ENCODE data around the gene CYP4F8. TPM values are rescaled to one million over a fixed set of nuclear protein-coding genes. Genes with fewer than 3 reads are reported as not detected.

The CYP4F8 gene
- polyA plus RNA-seq, 1 experiment = not detected

DNA sequence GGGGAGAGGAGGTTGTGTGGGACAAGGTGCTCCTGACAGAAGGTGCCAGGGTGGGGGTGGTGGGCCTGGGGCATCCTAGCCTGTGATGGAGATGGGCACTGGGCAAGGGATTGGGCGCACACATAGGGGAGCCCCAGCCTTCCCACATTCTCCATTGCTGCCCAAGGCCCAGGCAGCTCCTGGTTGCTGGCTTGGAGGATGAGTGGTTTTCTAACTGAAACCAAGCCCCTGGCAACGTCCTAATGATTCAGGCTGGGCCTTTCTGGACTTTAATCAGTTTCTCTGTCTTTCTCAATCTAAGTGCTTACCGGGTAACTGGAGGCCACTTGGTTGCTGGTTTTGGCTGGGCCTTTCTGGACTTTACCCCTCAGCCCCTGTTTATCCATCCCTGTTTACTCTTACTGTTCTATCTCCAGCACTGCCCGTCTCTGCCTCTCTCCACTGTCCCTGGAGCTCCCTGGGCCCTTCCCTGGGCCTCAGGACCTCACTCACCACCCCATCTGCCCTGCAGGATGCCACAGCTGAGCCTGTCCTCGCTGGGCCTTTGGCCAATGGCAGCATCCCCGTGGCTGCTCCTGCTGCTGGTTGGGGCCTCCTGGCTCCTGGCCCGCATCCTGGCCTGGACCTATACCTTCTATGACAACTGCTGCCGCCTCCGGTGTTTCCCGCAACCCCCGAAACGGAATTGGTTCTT, 26.0 kb downstream of the CYP4F8 start:
- Histone ChIP-seq H3K4me3 (ENCODE audit: low read depth, low read length) (no peak overlapping the region), H3K36me3 (ENCODE audit: control insufficient read depth, insufficient read depth, low read length) (no peaks in the 10 kb centered on the region), H3K27me3 (ENCODE audit: control insufficient read depth, insufficient read depth, low read length) (no peaks in the 10 kb centered on the region)
- ChIA-PET POLR2A (no interaction called here), CTCF (no interaction called here)
- no peak for DNase-seq (ENCODE audit: low read depth)
- TF ChIP-seq, protein P1, sequence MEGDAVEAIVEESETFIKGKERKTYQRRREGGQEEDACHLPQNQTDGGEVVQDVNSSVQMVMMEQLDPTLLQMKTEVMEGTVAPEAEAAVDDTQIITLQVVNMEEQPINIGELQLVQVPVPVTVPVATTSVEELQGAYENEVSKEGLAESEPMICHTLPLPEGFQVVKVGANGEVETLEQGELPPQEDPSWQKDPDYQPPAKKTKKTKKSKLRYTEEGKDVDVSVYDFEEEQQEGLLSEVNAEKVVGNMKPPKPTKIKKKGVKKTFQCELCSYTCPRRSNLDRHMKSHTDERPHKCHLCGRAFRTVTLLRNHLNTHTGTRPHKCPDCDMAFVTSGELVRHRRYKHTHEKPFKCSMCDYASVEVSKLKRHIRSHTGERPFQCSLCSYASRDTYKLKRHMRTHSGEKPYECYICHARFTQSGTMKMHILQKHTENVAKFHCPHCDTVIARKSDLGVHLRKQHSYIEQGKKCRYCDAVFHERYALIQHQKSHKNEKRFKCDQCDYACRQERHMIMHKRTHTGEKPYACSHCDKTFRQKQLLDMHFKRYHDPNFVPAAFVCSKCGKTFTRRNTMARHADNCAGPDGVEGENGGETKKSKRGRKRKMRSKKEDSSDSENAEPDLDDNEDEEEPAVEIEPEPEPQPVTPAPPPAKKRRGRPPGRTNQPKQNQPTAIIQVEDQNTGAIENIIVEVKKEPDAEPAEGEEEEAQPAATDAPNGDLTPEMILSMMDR (IDR thresholded peaks at IDR 0.05; ENCODE audit: insufficient read depth, low read depth, low read length) = no peak

DNA sequence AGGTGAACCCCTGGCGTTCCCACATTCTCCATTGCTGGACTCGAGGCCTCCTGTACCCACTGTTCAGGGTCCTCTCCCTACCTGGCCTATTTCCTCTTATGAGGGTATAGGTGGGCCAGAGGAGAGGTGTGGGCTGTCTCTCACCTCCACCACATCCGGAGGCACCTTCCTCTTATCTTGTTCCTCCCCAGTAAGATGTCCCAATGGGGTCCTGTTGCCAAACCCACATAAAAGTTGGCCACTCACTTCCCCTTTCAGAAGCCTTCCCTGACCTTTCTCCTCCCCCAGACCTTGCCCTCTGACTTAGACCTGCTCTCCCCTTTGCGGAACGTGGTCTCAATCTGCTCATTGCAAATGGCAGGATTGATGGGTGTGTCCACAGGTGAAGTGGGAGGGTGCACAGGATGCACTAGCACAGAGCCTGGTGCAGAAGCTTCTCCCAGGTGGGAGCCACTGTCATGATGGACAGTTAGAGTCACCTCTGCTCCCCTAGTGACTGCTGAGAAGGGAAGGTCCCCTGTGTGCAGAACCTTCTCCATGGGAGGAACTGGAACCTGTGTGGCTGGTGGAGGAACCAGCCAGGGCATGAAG, 27.0 kb downstream of the CYP4F8 start:
- CTCF ChIA-PET = no interaction called here
- Histone ChIP-seq H3K4me3 (ENCODE audit: low read depth, low read length) (no peak overlapping the region), H3K36me3 (ENCODE audit: control insufficient read depth, insufficient read depth, low read length) (no peaks in the 10 kb centered on the region), H3K27me3 (ENCODE audit: control insufficient read depth, insufficient read depth, low read length) (no peaks in the 10 kb centered on the region)
- POLR2A ChIA-PET = no interaction called here
- TF ChIP-seq, protein P1 (IDR thresholded peaks at IDR 0.05; ENCODE audit: insufficient read depth, low read depth, low read length) = no peak
- DNase-seq (ENCODE audit: low read depth) = no peak

DNA sequence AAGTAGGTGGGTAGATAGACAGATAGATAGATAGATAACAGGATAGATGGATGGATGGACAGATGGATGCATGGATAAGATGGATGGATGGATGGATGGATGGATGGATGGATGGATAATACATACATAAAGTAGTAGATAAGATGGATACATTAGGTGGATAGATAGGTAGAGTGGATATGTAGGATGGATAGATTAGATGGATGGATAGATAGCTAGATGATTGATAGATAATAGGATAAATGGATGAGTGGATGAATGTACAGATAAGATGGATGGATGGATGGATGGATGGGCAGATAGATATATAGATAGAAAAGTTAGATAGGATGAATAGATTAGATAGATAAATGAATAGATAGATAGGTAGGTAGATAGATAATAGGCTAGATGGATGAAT, 27.8 kb downstream of the CYP4F8 start:
- DNase-seq (ENCODE audit: low read depth) = no peak
- no peaks in the 10 kb centered on the region for H3K27me3 ChIP-seq (ENCODE audit: control insufficient read depth, insufficient read depth, low read length)
- ChIA-PET POLR2A (no interaction called here), CTCF (no interaction called here)
- H3K4me3 ChIP-seq (ENCODE audit: low read depth, low read length) = no peak overlapping the region
- no peaks in the 10 kb centered on the region for H3K36me3 ChIP-seq (ENCODE audit: control insufficient read depth, insufficient read depth, low read length)
- TF ChIP-seq, protein P1 (IDR thresholded peaks at IDR 0.05; ENCODE audit: insufficient read depth, low read depth, low read length) = no peak

DNA sequence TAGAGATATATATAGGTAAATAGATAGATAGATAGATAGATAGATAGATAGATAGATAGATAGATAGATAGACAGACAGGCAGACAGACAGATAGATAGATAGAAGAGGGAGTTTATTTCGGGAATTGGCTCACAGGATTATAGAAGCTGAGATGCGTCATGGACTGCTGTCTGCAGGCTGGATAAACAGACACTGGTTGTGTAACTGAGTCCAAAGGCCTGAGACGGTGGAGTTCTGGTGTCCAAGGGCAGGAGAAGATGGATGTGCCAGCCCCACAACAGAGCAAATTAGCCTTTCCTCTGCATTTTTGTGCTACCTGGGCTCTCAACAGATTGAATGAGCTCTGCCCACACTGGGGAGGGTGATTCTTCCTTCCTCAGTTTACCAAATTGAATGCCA, 28.4 kb downstream of the CYP4F8 start:
- POLR2A ChIA-PET = no interaction called here
- TF ChIP-seq, protein P1 (IDR thresholded peaks at IDR 0.05; ENCODE audit: insufficient read depth, low read depth, low read length) = no peak
- no peaks in the 10 kb centered on the region for H3K27me3 ChIP-seq (ENCODE audit: control insufficient read depth, insufficient read depth, low read length)
- H3K4me3 ChIP-seq (ENCODE audit: low read depth, low read length) = no peak overlapping the region
- CTCF ChIA-PET = no interaction called here
- no peaks in the 10 kb centered on the region for H3K36me3 ChIP-seq (ENCODE audit: control insufficient read depth, insufficient read depth, low read length)
- no peak for DNase-seq (ENCODE audit: low read depth)

DNA sequence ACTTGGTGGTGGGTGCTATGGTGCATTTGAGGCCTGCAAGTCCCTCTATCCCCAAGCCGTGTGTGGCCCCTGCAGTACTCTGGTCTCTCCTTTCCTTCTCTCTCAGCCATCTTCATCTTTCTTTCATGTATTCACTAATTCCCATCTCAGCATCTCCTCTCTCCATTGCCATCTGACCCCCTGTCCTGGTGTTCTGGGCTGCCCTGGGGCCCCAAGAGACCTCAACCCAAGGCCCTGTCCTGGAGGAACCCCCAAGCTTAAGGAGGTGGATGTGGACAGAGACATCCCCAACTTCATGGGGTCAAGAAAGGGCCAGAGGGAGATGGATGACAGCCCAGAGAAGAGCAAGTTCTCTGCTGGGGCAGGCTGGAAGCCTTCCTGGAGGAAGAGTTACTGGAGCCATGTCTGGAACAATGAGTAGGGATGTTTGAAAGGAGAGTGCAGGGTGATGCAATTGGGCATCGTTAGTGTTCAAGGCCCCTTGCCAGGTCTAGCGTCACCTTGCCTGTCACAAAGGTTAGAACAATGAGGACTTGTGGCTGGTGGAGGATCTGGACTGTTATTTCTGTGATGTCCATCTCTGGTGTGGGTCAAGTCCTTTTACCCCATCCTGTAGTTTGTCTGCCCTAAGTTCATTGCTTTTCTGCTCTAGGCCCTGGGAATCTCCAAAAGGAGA, 29.2 kb downstream of the CYP4F8 start:
- TF ChIP-seq, protein P1 (IDR thresholded peaks at IDR 0.05; ENCODE audit: insufficient read depth, low read depth, low read length) = no peak
- no peaks in the 10 kb centered on the region for H3K27me3 ChIP-seq (ENCODE audit: control insufficient read depth, insufficient read depth, low read length)
- ChIA-PET CTCF (no interaction called here), POLR2A (no interaction called here)
- no peaks in the 10 kb centered on the region for H3K36me3 ChIP-seq (ENCODE audit: control insufficient read depth, insufficient read depth, low read length)
- no peak overlapping the region for H3K4me3 ChIP-seq (ENCODE audit: low read depth, low read length)
- DNase-seq (ENCODE audit: low read depth) = no peak
